HG02759 (cell line): Measurements from ENCODE around the gene MS4A3.
"Not testable (repeated sequence)": the region's sequence is repeated elsewhere in the genome, so short reads cannot be mapped to it uniquely, and the experiment has no call there.

Experiments used
- ATAC-seq: cut with Tn5 transposase; IDR thresholded peaks from one replicate; pipeline ENCODE4 v1.9.1; 2021; ENCODE audit warnings: mild to moderate bottlenecking, moderate library complexity; ENCODE audit not compliant: unreplicated experiment

MS4A3 gene

GRCh38 chr11:60056349-60056969 is at the start of gene MS4A3:
Gene MS4A3, plus strand, starts transcription at chr11:60056665. Its CDS starts 4,496 bp downstream, at chr11:60061161.
- no peak for ATAC-seq

- ATAC-seq, result no peak
Measured at GRCh38 chr11:60016881-60017280, 39.6 kb upstream of the MS4A3 start, which contains the start of gene OOSP4B. Gene OOSP4B, plus strand, starts transcription at chr11:60017181.

GRCh38 chr11:60018058-60018457 is 38.4 kb upstream of the MS4A3 start:
- no peak for ATAC-seq

GRCh38 chr11:60020376-60020775 is 36.1 kb upstream of the MS4A3 start:
- ATAC-seq, result not testable (repeated sequence)

- ATAC-seq, result no peak
Measured at GRCh38 chr11:60029015-60029632, 27.3 kb upstream of the MS4A3 start.

- ATAC-seq, result no peak
Measured at GRCh38 chr11:60040109-60040508, 16.4 kb upstream of the MS4A3 start, which contains the start of gene OOSP2. Gene OOSP2, plus strand, starts transcription at chr11:60040409. Its CDS starts 51 bp downstream, at chr11:60040460.

GRCh38 chr11:60050422-60050821 is 6.0 kb upstream of the MS4A3 start:
- ATAC-seq, result not testable (repeated sequence)

- not testable (repeated sequence) for ATAC-seq
Measured at GRCh38 chr11:60050839-60051238, 5.6 kb upstream of the MS4A3 start.

- no peak for ATAC-seq
Measured at GRCh38 chr11:60059052-60059451, 2.6 kb downstream of the MS4A3 start.

GRCh38 chr11:60059521-60060240 is 3.2 kb downstream of the MS4A3 start:
- ATAC-seq, result no peak

- ATAC-seq, result no peak
Measured at GRCh38 chr11:60064111-60064510, 7.6 kb downstream of the MS4A3 start.

- ATAC-seq, result no peak
Measured at GRCh38 chr11:60065801-60066200, 9.3 kb downstream of the MS4A3 start.

- ATAC-seq, result no peak
Measured at GRCh38 chr11:60069450-60069849, 13.0 kb downstream of the MS4A3 start.

- not testable (repeated sequence) for ATAC-seq
Measured at GRCh38 chr11:60071644-60072043, 15.2 kb downstream of the MS4A3 start.

- no peak for ATAC-seq
Measured at GRCh38 chr11:60077216-60077817, 20.9 kb downstream of the MS4A3 start.

GRCh38 chr11:60077981-60078380 is 21.5 kb downstream of the MS4A3 start:
- no peak for ATAC-seq

GRCh38 chr11:60078745-60079144 is 22.3 kb downstream of the MS4A3 start:
- no peak for ATAC-seq

GRCh38 chr11:60080535-60080934 is 24.1 kb downstream of the MS4A3 start:
- ATAC-seq, result no peak

GRCh38 chr11:60084631-60085273 is 28.3 kb downstream of the MS4A3 start:
- no peak for ATAC-seq

- ATAC-seq, result no peak
Measured at GRCh38 chr11:60085909-60086308, 29.4 kb downstream of the MS4A3 start.

- ATAC-seq, result no peak
Measured at GRCh38 chr11:60087239-60087638, 30.8 kb downstream of the MS4A3 start.
